ENCODE data around the gene IYD.

GRCh38 chr6:150392452-150393220, 23.8 kb downstream of the IYD start:
- TF ChIP-seq CTCF (conservative IDR thresholded peaks at IDR 0.05; ENCODE audit: low read length) (no peak), EZH2phosphoT487 (IDR thresholded peaks at IDR 0.05; ENCODE audit: borderline replicate concordance) (no peak)

Measured in Loucy (cell line).